Gastrocnemius medialis (tissue), 4 donors: ENCODE results near the gene PRR7. TPM values are rescaled to one million over a fixed set of nuclear protein-coding genes. Genes with fewer than 3 reads are reported as not detected.

Experiments used
- ATAC-seq, 2 donors: fragments of 150-250 bp; one replicate each; pipeline ENCODE4 v1.9.1; 2016
- DNase-seq, 2 donors: peaks; one replicate each; pipeline ENCODE4 v3.0.0-alpha.2; 2019
- H3K27ac ChIP-seq, 4 donors: fragments of 200-600 bp; sonication (generic); 1 replicate in 1 of 4; 2 replicates in 3 of 4; pipeline ENCODE4 v1.5.1; 2016 to 2018; ENCODE audit warnings: mild to moderate bottlenecking in 2 of 4, moderate library complexity in 1 of 4
- H3K27me3 ChIP-seq, 3 donors: fragments of 200-600 bp; sonication (generic) in 2 of 3; 1 replicate in 1 of 3; 2 replicates in 2 of 3; pipeline versions ENCODE4 v1.5.1 to v1.6.0; 2016 to 2019; ENCODE audit warnings: mild to moderate bottlenecking in 1 of 3, moderate library complexity in 1 of 3
- H3K36me3 ChIP-seq, 2 donors: fragments of 200-600 bp; sonication (generic) in 1 of 2; one replicate each; pipeline ENCODE4 v1.5.1; 2017 to 2018
- H3K4me1 ChIP-seq, 2 donors: fragments of 200-600 bp; sonication (generic) in 1 of 2; one replicate each; pipeline ENCODE4 v1.5.1; 2016 to 2017; ENCODE audit warnings: mild to moderate bottlenecking in 2 of 2
- H3K4me3 ChIP-seq, 4 donors: fragments of 200-600 bp; sonication (generic) in 3 of 4; 1 replicate in 1 of 4; 2 replicates in 3 of 4; pipeline ENCODE4 v1.5.1; 2016 to 2019; ENCODE audit warnings: mild to moderate bottlenecking in 2 of 4
- H3K9me3 ChIP-seq, 3 donors: fragments of 200-600 bp; sonication (generic) in 2 of 3; 1 replicate in 1 of 3; 2 replicates in 2 of 3; pipeline ENCODE4 v1.5.1; 2016 to 2019
- CTCF ChIP-seq, 5 experiments: fragments of 450-650 bp in 3 of 5; fragments of 200-600 bp in 2 of 5; sonication (generic) in 2 of 5; IDR thresholded peaks in 4 of 5; conservative IDR thresholded peaks in 1 of 5; 1 replicate in 4 of 5; 2 replicates in 1 of 5; pipeline ENCODE4 v1.5.1; 2016 to 2019; ENCODE audit warnings: antibody characterized with exemption in 5 of 5, mild to moderate bottlenecking in 3 of 5, moderate library complexity in 3 of 5
- POLR2A ChIP-seq, 2 donors: fragments of 450-650 bp; IDR thresholded peaks; one replicate each; pipeline ENCODE4 v1.6.1; 2017; ENCODE audit warnings: antibody characterized with exemption in 2 of 2, mild to moderate bottlenecking in 2 of 2, moderate library complexity in 2 of 2
- in situ Hi-C, 4 donors: fragments of 200-750 bp; cut with MboI; loops; one replicate each; pipeline versions ENCODE4 v1.15.0 to v1.8.0; 2017; ENCODE audit warnings: low sequenced_read_pairs in 4 of 4
- intact Hi-C: fragments of 100-400 bp; cut with DNase I; formaldehyde crosslinking; loops from one replicate; pipeline ENCODE4 v1.15.1; 2023; ENCODE audit warnings: low total_unique reads
- total RNA-seq, 4 donors: library from RNA; depleted of rRNA; stranded (reverse); fragments of >200 nt; gene quantifications; one replicate each; pipeline versions ENCODE4 v1.1.0 to v1.2.3, GENCODE V29; 2016

PRR7 gene
- total RNA-seq, 4 donors from 2014 or later, result 0.63 to 2.0 (median 1.4) TPM; not detected in 1

DNA sequence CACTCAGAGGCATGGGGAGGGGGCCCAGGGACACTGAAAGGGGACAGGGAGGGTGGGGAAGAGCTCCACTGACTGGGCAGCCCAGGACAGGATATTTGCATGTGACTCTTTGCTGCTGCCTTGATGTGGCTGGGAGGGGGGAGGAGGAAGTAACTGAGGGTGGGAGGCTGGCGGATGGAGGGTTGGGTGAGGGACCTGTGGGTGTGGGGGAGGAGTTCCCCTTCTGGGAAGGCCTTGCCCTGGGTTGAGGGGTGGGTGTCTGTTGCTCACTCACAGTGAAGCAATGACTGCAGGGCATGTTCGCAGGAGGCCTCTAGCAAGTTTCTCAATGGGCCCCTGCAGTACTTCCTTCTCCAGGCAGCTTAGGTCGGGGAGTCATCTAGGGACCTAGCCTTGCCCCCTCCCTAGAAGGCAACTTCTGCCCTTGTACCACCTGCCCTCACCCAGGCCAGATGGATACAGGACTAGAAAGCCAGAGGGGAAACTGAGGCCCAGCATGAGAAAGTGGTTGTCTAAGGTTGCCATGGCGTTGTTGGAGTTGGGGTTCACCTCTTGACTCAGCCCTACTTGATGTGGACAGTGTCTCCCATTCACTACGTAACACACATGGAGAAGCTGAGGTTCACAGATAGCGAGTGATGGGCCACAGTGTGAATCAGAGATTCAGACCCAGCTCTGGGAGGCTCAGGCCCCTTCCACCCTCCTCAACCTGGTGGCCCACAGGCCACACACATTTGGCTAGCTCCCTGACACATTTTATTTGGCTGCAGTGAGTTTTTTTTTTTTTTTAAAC, 17.2 kb upstream of the PRR7 start:
- no peak for ATAC-seq
- Histone ChIP-seq H3K4me1 (peaks cover 34 to 45% of the 10 kb centered on the region in 2 donors), H3K4me3 (no peak overlapping the region), H3K36me3 (peaks cover 0 to 19% of the 10 kb centered on the region in 2 donors), H3K27me3 (no peaks in the 10 kb centered on the region), H3K27ac (peak overlapping the region in 1 of 4 donors; percentile 75), H3K9me3 (no peaks in the 10 kb centered on the region)
- intact Hi-C loops (no loop called here), in situ Hi-C loops (no loop called here)
- peak; percentile 43 to 60 for DNase-seq
- TF ChIP-seq POLR2A (IDR thresholded peaks at IDR 0.05) (no peak), CTCF (IDR thresholded peaks at IDR 0.05 in 4 of 5, conservative IDR thresholded peaks at IDR 0.05 in 1 of 5) (no peak)

- ATAC-seq (no peak), DNase-seq (no peak)
- peaks cover 0 to 28% of the 10 kb centered on the region in 2 donors for H3K36me3 ChIP-seq
- intact Hi-C loops, result no loop called here
- H3K4me3 ChIP-seq, result no peak overlapping the region
- peaks cover 34 to 44% of the 10 kb centered on the region in 2 donors for H3K4me1 ChIP-seq
- peak overlapping the region in 1 of 4 donors; percentile 32 for H3K27ac ChIP-seq
- in situ Hi-C loops, result no loop called here
- no peaks in the 10 kb centered on the region for H3K9me3 ChIP-seq
- no peak for TF ChIP-seq POLR2A (IDR thresholded peaks at IDR 0.05)
- no peak for TF ChIP-seq CTCF (IDR thresholded peaks at IDR 0.05 in 4 of 5, conservative IDR thresholded peaks at IDR 0.05 in 1 of 5)
- H3K27me3 ChIP-seq, result no peaks in the 10 kb centered on the region
Observed at GRCh38 chr5:177430140-177430951, 16.3 kb upstream of the PRR7 start.

- no peaks in the 10 kb centered on the region for H3K9me3 ChIP-seq
- in situ Hi-C loops, result no loop called here
- no peak overlapping the region for H3K4me3 ChIP-seq
- TF ChIP-seq CTCF (IDR thresholded peaks at IDR 0.05 in 4 of 5, conservative IDR thresholded peaks at IDR 0.05 in 1 of 5) (no peak), POLR2A (IDR thresholded peaks at IDR 0.05) (no peak)
- H3K4me1 ChIP-seq, result peaks cover 31 to 39% of the 10 kb centered on the region in 2 donors
- H3K36me3 ChIP-seq, result peaks cover 0 to 34% of the 10 kb centered on the region in 2 donors
- H3K27ac ChIP-seq, result peak overlapping the region in 2 of 4 donors; percentile 32 to 61
- H3K27me3 ChIP-seq, result no peaks in the 10 kb centered on the region
- intact Hi-C loops, result no loop called here
- no peak for DNase-seq
- no peak for ATAC-seq
Observed at GRCh38 chr5:177430972-177431316, 15.7 kb upstream of the PRR7 start.

DNA sequence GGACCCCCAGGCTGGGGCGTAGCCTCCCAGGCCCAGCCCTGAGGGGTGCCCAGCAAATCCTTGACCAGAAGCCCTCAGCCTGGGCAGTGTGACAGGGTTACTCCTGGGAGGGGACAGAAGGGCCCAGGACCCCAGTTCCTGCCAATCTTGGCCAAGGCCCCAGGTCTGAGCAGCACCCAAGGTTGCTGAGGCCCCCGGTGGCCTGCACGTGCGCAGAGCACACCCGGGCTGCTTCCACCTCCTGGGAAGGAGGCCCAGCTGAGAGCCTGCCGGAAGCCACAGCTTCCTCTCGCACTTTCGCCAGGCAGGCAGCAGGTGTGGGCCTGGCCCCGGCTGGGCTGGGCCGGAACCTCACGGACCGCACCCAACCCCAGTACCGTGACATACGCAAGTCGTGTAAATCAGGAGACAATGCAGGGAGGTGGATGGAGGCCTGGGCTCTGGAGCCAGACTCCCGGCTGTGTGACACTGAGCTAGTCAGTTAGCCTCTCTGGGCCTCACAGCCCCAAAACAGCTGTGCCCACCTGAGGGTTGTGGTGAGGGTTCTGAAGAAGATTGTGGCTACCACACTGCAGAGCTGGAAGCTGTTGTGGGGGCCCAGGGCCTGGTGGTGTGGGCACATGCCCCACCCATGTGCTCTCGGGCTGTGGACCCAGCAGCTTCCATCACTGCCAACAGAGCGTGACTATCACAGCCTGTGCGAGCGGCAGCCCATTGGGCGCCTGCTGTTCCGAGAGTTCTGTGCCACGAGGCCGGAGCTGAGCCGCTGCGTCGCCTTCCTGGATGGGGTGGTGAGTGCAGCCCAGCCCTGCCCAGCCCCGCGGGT, 15.1 kb upstream of the PRR7 start:
- Histone ChIP-seq H3K4me1 (peaks cover 31 to 39% of the 10 kb centered on the region in 2 donors), H3K4me3 (no peak overlapping the region), H3K9me3 (no peaks in the 10 kb centered on the region), H3K27me3 (no peaks in the 10 kb centered on the region), H3K27ac (peak overlapping the region; percentile 32 to 61 (median 48)), H3K36me3 (peaks cover 0 to 40% of the 10 kb centered on the region in 2 donors)
- intact Hi-C loops (no loop called here), in situ Hi-C loops (no loop called here)
- ATAC-seq, result peak; percentile 14 to 30
- no peak for TF ChIP-seq CTCF (IDR thresholded peaks at IDR 0.05 in 4 of 5, conservative IDR thresholded peaks at IDR 0.05 in 1 of 5)
- TF ChIP-seq POLR2A (IDR thresholded peaks at IDR 0.05), result no peak
- DNase-seq, result peak in 1 of 2 donors; percentile 29
